GM12875 (cell line): Measurements from ENCODE around the gene FXYD1.
A peak's percentile ranks its signal among the peaks of the same experiment; 100 is the strongest.
"Not testable (repeated sequence)": the region's sequence is repeated elsewhere in the genome, so short reads cannot be mapped to it uniquely, and the experiment has no call there.

Source experiments
- H3K4me3 ChIP-seq: one replicate; pipeline ENCODE4 v1.5.1; 2011; ENCODE audit warnings: low read depth, low read length, control low read depth
- TF ChIP-seq, protein P1 (sequence below): IDR thresholded peaks from 2 replicates; pipeline ENCODE4 v1.5.1; 2011; ENCODE audit warnings: low read depth, mild to moderate bottlenecking, control low read depth, inconsistent platforms, low read length, moderate library complexity, borderline replicate concordance; ENCODE audit not compliant: insufficient read depth

The FXYD1 gene

DNA sequence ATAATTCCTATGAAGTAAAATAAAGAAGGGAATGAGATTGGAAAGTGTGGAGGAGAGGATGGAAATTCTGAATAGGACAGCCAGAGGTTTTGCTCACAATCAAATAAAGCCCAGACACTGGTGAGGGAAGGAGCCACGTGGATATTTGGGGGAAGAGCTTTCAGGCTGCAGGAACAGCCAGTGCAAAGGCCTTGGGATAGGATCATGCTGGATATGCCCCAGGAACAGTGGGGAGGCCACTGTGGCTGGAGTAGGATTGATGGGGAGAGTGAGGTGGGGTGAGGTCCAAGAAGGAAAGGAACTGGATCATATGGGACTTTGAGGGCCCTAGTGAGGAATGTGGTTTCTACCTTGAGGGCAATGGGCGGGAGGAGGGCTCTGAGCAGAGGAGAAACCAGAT is 11.8 kb downstream of the FXYD1 start:
- H3K4me3 ChIP-seq: no peak overlapping the region
- TF ChIP-seq, protein P1, sequence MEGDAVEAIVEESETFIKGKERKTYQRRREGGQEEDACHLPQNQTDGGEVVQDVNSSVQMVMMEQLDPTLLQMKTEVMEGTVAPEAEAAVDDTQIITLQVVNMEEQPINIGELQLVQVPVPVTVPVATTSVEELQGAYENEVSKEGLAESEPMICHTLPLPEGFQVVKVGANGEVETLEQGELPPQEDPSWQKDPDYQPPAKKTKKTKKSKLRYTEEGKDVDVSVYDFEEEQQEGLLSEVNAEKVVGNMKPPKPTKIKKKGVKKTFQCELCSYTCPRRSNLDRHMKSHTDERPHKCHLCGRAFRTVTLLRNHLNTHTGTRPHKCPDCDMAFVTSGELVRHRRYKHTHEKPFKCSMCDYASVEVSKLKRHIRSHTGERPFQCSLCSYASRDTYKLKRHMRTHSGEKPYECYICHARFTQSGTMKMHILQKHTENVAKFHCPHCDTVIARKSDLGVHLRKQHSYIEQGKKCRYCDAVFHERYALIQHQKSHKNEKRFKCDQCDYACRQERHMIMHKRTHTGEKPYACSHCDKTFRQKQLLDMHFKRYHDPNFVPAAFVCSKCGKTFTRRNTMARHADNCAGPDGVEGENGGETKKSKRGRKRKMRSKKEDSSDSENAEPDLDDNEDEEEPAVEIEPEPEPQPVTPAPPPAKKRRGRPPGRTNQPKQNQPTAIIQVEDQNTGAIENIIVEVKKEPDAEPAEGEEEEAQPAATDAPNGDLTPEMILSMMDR: no peak

DNA sequence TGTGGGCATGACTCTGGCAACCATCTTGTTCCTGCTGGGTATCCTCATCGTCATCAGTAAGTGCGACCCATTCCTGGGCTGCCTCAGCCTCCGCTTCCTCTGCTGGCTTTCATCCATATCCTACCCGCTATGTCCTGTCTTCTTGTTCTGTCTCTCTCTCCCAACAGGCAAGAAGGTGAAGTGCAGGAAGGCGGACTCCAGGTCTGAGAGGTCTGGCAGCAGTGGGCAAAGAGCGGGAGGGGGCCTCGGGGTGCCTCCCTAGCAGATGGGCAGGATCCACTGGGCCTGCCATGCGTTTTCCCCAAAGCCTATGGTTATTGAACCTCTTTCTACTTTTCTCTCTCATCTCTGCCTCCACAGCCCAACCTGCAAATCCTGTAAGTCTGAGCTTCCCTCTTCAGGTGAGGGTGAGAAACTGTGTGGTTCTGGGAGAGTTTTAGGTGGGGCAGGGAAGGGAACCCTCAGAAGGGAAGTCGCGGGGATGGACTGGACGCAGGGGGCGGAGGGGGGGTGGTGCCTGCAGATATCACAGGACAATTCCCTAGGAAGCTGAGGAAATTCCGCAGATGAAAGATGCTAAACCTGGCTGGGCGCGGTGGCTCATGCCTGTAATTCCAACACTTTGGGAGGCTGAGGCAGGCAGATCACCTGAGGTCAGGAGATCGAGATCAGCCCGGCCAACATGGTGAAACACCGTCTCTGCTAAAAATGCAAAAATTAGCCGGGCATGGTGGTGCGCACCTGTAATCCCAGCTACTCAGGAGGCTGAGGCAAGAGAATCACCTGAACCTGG is 12.8 kb downstream of the FXYD1 start:
- H3K4me3 ChIP-seq: no peak overlapping the region
- TF ChIP-seq, protein P1: no peak

DNA sequence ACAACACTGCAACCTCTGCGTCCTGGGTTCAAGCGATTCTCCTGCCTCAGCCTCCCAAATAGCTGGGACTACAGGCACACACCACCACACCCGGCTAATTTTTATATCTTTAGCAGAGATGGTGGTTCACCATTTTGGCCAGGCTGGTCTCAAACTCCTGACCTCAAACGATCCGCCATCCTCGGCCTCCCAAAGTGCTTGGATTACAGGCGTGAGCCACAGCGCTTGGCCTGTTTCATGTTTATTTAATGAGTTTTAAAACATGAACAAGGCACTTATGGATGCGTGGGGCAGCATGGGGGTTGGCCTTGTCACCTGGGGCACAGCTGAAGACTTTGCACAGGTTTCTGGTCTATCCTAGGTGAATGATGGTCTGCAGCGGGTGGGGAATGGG is 14.5 kb downstream of the FXYD1 start:
- H3K4me3 ChIP-seq: not testable (repeated sequence)

DNA sequence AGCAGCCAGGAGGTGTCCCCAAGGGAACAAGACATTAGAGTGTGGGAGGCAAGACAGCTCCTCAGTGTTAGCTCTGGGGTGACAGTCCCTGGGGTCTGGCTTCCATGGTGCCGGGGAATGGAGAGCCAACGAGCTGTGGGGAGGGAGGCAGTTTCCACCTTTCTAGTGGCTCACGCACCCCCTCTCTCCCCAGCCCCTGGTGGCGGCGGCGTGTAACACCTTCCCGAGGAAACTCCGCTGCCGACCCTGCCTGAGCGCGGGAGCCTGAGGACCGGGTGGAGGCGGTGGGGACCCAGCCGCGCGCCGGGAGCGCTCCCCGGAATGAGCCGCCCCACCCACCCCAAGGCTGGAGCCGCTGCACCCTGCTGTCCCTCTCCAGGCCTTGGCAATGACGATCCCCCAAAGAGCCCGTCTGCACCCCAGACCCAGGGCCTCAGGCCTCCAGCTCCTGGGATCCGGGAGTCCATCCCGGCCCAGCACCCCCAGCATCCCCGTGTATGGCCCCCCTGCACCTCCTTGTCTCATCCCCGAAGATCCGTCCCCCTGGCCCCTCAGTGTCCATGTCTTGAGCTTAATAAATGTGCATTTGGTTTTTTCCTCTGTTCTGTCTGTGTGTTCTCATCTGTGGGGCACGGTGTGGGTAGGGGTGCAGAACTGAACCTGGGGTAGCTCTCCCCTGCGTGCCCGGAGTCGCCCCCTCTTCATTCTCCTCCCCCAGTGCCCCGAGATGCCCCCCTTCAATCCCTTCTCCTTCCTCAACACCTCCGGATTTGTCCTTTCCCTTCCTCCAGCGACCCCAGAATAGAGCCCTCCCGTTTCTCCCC is 15.3 kb downstream of the FXYD1 start:
- TF ChIP-seq, protein P1: peak; percentile 87

DNA sequence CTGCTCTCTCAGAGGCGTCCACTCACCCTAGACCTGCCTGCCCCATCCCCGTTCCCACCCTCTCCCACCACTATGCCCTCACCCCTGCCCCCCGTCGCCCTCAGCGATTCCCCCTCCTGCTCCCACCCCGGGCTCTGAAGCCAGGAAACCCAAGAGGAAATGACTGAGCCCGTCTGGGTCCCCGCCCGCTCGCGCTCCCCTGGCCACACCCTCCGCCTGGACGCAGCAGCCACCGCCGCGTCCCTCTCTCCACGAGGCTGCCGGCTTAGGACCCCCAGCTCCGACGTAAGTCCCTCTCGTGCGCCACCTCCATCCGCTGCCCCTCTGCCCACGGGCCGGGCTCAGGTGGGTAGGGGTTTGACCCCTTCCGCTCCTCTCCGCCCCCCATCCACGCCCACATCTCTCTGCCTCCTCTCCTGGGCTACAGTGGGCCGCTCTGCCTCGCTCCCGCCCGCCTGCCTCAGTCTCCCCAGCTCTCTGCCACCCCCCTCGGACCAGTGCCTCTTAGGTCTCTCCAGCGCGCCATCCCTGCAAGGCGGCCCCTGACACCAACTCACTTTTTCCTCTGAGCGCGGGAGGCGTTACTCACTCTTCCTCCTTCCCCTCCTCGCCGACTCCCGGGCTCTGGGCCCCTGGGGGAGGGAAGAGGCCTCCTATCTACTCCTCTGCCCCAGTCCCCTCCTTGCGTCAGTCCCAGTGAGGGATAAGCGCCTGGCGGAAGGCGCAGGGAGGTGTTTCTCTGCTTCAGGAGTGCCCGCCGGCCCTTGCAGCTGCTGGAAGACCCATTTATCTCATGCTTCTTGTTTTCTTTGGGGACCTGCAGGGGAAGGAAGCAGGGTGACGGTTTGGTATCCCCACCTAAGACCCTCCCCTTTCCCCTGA is 16.1 kb downstream of the FXYD1 start, which contains the start of gene FXYD5:
TSS of gene FXYD5 (plus strand) at position 211 of the 882 bp plus-strand sequence. CDS start 816 bp downstream, outside the sequence.
- H3K4me3 ChIP-seq: peak within 1 kb of the TSS; percentile 93
- TF ChIP-seq, protein P1: no peak

More for the DNA sequence above, 15.3 kb downstream of the FXYD1 start:
- H3K4me3 ChIP-seq: peak overlapping the region; percentile 93

GRCh38 chr19:35155441-35155840 is 16.8 kb downstream of the FXYD1 start:
- H3K4me3 ChIP-seq: peak overlapping the region; percentile 93
- TF ChIP-seq, protein P1: 0 out of 2 replicates have a peak, but pooled peaks have one; percentile 1
